ENCODE measurements around the gene GDPD3.

GDPD3 gene

DNA sequence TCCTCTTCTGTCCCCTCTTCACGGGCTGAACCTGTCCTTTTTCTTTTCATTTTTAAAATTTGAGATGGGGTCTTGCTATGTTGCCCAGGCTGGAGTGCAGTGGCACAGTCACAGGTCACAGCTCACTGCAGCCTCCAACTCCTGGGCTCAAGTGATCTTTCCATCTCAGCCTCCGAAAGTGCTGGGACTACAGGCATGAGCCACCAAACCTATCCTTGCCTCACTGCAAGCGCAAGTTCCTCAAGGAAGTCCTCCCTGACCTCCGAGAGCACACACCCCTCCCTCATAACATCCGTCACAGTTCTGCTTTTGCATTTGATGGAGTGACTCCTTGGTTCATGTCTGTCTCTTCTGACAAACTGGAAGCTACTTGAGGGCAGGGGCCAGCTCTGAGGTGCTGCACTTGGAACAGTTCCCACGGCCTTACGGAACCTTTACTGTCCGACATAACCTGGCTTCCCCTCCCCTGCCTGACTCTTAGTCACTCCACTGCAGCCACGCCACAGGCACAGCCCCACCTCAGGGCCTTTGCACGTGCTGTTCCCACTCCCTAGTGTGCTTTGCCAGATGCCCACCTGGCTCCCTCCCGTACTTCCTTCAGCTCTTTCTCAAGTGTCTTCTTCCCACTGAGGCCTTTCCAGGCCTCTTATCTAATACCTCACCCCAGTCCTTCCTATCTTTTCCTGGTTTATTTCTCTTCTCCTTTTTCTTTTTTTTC is 26.0 kb downstream of the GDPD3 start:
- TF ChIP-seq, protein P1, sequence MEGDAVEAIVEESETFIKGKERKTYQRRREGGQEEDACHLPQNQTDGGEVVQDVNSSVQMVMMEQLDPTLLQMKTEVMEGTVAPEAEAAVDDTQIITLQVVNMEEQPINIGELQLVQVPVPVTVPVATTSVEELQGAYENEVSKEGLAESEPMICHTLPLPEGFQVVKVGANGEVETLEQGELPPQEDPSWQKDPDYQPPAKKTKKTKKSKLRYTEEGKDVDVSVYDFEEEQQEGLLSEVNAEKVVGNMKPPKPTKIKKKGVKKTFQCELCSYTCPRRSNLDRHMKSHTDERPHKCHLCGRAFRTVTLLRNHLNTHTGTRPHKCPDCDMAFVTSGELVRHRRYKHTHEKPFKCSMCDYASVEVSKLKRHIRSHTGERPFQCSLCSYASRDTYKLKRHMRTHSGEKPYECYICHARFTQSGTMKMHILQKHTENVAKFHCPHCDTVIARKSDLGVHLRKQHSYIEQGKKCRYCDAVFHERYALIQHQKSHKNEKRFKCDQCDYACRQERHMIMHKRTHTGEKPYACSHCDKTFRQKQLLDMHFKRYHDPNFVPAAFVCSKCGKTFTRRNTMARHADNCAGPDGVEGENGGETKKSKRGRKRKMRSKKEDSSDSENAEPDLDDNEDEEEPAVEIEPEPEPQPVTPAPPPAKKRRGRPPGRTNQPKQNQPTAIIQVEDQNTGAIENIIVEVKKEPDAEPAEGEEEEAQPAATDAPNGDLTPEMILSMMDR (IDR thresholded peaks at IDR 0.05; ENCODE audit: insufficient read depth, low read length, missing control alignments), result no peak
- no peak for DNase-seq (ENCODE audit: low read depth, low spot score)
- ChIA-PET CTCF (interaction anchor here (1.0 kb wide), 1 partner anchor 541 kb away, joined by 3 read pairs; no protein-coding TSS in a partner anchor), POLR2A (interaction anchor here (1.1 to 1.2 kb wide), 3 partner anchors 8 to 22 kb away, joined by 3 to 5 read pairs (median 4); partner anchors contain the start of gene ALDOA)
- no peak overlapping the region for H3K4me3 ChIP-seq (ENCODE audit: low read depth, low read length)

DNA sequence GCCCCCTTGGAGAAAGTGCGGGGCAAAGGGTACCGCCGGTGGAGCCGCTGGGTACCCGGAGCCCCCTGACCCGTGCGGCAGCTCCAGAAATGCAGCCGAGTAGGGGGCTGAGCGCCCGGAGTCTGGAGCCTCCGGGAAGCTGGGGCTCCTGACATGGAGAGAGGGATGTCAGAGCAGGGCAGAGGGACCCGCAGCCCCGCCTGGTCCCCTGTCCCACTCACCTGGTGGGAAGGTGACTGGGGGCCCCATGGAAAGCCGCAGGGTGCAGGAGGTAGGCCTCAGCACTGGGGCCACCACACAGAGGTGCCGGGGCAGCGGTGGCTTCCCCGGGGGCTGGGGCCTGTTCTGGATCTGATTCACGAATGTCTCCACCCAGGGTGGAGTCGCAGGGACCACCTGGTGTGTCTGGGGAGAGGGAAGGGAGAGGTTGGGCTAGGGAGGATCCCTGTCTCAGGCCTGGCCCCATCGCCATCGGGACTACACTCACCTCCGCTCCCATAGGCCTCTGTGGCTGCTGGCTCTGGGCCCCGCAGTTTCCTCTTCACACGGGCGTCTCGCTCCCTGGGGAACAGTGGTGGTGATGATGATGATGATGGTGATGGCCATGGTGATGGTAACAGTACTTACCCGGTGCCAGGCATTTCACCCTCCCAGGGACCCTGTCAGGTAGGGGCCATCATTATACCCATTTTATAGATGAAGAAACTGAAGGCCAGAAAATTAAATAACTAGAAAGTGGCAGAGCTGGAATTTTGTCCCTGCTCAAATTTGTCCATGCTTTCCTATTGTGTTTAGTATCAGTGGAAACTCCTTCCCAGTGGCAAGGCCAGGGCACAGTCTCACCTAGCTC is 26.8 kb downstream of the GDPD3 start:
- CTCF ChIA-PET, result interaction anchor here (0.9 to 1.0 kb wide), 2 partner anchors 26 to 542 kb away, joined by 3 read pairs; no protein-coding TSS in a partner anchor

DNA sequence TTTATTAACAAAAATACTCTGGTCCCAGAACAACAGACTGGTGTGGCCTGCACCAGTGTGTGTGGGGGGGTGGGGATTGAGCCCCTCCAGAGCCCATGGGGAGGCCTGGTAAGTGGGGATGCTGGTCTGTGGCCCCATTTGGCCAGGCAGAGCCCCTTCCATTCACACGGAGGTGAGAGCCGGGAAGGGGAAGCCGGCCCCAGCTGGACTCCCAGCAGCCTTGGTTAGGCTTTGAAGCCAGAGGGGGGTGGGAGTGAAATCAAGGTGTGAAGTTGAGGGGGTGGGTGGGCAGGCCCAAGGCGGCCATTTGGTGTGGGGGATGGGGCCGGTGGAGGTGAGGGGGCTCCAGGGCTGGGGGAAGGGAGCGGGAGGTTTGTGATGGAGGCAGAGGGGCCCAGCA is 27.5 kb downstream of the GDPD3 start:
- POLR2A ChIA-PET, result no interaction called here
- no peak overlapping the region for H3K4me3 ChIP-seq (ENCODE audit: low read depth, low read length)
- TF ChIP-seq, protein P1 (IDR thresholded peaks at IDR 0.05; ENCODE audit: insufficient read depth, low read length, missing control alignments), result no peak
- DNase-seq (ENCODE audit: low read depth, low spot score), result no peak
- CTCF ChIA-PET, result interaction anchor here (0.9 to 1.2 kb wide), 2 partner anchors 27 to 324 kb away, joined by 3 read pairs; no protein-coding TSS in a partner anchor

More for the DNA sequence above, 26.8 kb downstream of the GDPD3 start:
- TF ChIP-seq, protein P1 (IDR thresholded peaks at IDR 0.05; ENCODE audit: insufficient read depth, low read length, missing control alignments), result no peak
- POLR2A ChIA-PET, result interaction anchor here (1.1 kb wide), 1 partner anchor 10 kb away, joined by 3 read pairs; no protein-coding TSS in a partner anchor
- no peak overlapping the region for H3K4me3 ChIP-seq (ENCODE audit: low read depth, low read length)
- no peak for DNase-seq (ENCODE audit: low read depth, low spot score)

DNA sequence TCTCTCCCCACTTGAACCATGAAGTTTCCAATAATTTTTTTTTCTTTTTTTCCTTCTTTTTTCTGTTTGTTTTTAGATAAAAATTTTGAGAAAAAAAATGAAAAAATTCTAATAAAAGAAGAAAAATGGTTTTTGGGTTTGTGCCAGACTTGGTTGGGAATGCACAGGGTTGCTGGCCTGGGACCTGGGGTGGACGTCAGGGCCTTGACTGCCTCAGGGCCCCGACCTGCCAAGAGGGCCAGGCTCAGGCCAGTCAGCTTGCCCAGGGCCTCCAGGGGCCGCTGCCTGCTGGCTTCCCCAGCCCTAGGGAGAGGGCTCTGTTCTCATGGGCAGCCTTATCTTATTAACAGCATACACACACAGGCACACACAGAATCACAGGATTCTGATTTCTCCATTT is 28.1 kb downstream of the GDPD3 start:
- TF ChIP-seq, protein P1 (IDR thresholded peaks at IDR 0.05; ENCODE audit: insufficient read depth, low read length, missing control alignments), result no peak
- CTCF ChIA-PET, result interaction anchor here (0.9 to 1.2 kb wide), 2 partner anchors 27 to 325 kb away, joined by 3 read pairs; no protein-coding TSS in a partner anchor
- no peak overlapping the region for H3K4me3 ChIP-seq (ENCODE audit: low read depth, low read length)
- POLR2A ChIA-PET, result no interaction called here
- no peak for DNase-seq (ENCODE audit: low read depth, low spot score)

DNA sequence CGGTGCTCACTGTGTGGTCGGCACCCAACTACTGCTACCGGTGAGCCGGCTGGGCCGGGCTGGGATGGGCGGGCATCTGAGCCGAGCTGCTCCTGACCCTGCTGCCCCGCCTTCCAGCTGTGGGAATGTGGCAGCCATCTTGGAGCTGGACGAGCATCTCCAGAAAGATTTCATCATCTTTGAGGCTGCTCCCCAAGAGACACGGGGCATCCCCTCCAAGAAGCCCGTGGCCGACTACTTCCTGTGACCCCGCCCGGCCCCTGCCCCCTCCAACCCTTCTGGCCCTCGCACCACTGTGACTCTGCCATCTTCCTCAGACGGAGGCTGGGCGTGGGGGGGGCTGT is 28.5 kb downstream of the GDPD3 start:
- H3K4me3 ChIP-seq (ENCODE audit: low read depth, low read length), result no peak overlapping the region
- ChIA-PET POLR2A (no interaction called here), CTCF (interaction anchor here (1.2 to 1.5 kb wide), 2 partner anchors 8 to 325 kb away, joined by 3 to 10 read pairs; no protein-coding TSS in a partner anchor)
- TF ChIP-seq, protein P1 (IDR thresholded peaks at IDR 0.05; ENCODE audit: insufficient read depth, low read length, missing control alignments), result no peak
- no peak for DNase-seq (ENCODE audit: low read depth, low spot score)

Data from AG04449 (cell line).